AG08396 (cell line): ENCODE results near the gene SLMAP.
"Not testable (repeated sequence)": the region's sequence is repeated elsewhere in the genome, so short reads cannot be mapped to it uniquely, and the experiment has no call there.

Experiments
- DNase-seq: peaks from one replicate; pipeline ENCODE4 v3.0.0; 2012; ENCODE audit warnings: low spot score, mixed read lengths

SLMAP gene

GRCh38 chr3:57793737-57794187 lies 37.7 kb downstream of the SLMAP start:
- DNase-seq, result no peak

GRCh38 chr3:57794501-57794900 lies 38.4 kb downstream of the SLMAP start:
- no peak for DNase-seq

GRCh38 chr3:57794951-57795350 lies 38.8 kb downstream of the SLMAP start:
- no peak for DNase-seq

- no peak for DNase-seq
These were observed 40.2 kb downstream of the SLMAP start for GRCh38 chr3:57796261-57796660.

GRCh38 chr3:57797701-57798487 lies 41.8 kb downstream of the SLMAP start:
- no peak for DNase-seq

- peak; percentile 74 for DNase-seq
These were observed 47.6 kb downstream of the SLMAP start for GRCh38 chr3:57803647-57804081.

- no peak for DNase-seq
These were observed 49.2 kb downstream of the SLMAP start for GRCh38 chr3:57805266-57805665.

- DNase-seq, result peak; percentile 55
These were observed 49.6 kb downstream of the SLMAP start for GRCh38 chr3:57805674-57806073.

- DNase-seq, result not testable (repeated sequence)
These were observed 50.1 kb downstream of the SLMAP start for GRCh38 chr3:57806195-57806594.

GRCh38 chr3:57808961-57809608 lies 53.0 kb downstream of the SLMAP start:
- no peak for DNase-seq

GRCh38 chr3:57809609-57809968 lies 53.5 kb downstream of the SLMAP start:
- no peak for DNase-seq

GRCh38 chr3:57810048-57810447 lies 53.9 kb downstream of the SLMAP start:
- no peak for DNase-seq

- no peak for DNase-seq
These were observed 54.5 kb downstream of the SLMAP start for GRCh38 chr3:57810471-57811137.

GRCh38 chr3:57815036-57815435 lies 58.9 kb downstream of the SLMAP start:
- DNase-seq, result no peak

- DNase-seq, result no peak
These were observed 60.5 kb downstream of the SLMAP start for GRCh38 chr3:57816471-57817095.

GRCh38 chr3:57818772-57819171 lies 62.7 kb downstream of the SLMAP start:
- DNase-seq, result no peak

GRCh38 chr3:57820479-57820878 lies 64.4 kb downstream of the SLMAP start:
- DNase-seq, result no peak

GRCh38 chr3:57821765-57822164 lies 65.7 kb downstream of the SLMAP start:
- DNase-seq, result no peak

GRCh38 chr3:57822686-57823085 lies 66.6 kb downstream of the SLMAP start:
- no peak for DNase-seq

- no peak for DNase-seq
These were observed 69.0 kb downstream of the SLMAP start for GRCh38 chr3:57825116-57825515.

- DNase-seq, result no peak
These were observed 70.3 kb downstream of the SLMAP start for GRCh38 chr3:57826245-57826951.
